DOHH2 (cell line): Measurements from ENCODE around the gene SMPD3.

ENCODE experiments used
- EZH2phosphoT487 ChIP-seq: fragments of 200-600 bp; sonication (generic); IDR thresholded peaks from 2 replicates; pipeline ENCODE4 v1.6.1; 2017; ENCODE audit warnings: borderline replicate concordance, mild to moderate bottlenecking, antibody characterized with exemption, low read length, moderate library complexity, mixed read lengths
- TF ChIP-seq, protein P1 (sequence below): fragments of 200-600 bp; sonication (generic); IDR thresholded peaks from one replicate; pipeline ENCODE4 v1.5.1; 2014; ENCODE audit warnings: antibody characterized with exemption, mild to moderate bottlenecking, low read depth, low read length; ENCODE audit not compliant: poor library complexity, severe bottlenecking

DNA sequence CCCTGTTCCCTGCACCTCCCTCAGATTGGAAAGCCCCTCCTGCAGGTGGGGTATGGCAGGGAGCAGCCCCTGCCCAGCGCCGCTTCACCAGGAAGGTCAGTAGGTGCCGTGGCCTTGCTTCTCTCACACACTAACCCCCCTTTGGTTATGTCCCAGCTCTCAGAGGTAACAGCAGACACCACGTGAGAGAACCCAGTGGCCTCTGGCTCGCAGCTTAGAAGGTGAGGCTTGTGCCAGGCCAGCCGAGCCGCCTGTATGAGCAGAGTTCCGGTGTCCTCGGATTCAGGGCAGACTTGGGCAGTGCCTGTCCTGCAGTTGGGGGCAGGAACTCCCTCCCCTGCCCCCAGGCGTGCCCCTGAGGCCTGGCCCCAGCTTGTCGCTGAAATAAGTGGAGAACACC lies 90.4 kb downstream of the SMPD3 start:
- TF ChIP-seq, protein P1, sequence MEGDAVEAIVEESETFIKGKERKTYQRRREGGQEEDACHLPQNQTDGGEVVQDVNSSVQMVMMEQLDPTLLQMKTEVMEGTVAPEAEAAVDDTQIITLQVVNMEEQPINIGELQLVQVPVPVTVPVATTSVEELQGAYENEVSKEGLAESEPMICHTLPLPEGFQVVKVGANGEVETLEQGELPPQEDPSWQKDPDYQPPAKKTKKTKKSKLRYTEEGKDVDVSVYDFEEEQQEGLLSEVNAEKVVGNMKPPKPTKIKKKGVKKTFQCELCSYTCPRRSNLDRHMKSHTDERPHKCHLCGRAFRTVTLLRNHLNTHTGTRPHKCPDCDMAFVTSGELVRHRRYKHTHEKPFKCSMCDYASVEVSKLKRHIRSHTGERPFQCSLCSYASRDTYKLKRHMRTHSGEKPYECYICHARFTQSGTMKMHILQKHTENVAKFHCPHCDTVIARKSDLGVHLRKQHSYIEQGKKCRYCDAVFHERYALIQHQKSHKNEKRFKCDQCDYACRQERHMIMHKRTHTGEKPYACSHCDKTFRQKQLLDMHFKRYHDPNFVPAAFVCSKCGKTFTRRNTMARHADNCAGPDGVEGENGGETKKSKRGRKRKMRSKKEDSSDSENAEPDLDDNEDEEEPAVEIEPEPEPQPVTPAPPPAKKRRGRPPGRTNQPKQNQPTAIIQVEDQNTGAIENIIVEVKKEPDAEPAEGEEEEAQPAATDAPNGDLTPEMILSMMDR: no peak
- no peak for TF ChIP-seq EZH2phosphoT487
